ENCODE measurements around the gene CTDSP2. TPM values are rescaled to one million over a fixed set of nuclear protein-coding genes. Genes with fewer than 3 reads are reported as not detected.

Gene CTDSP2
- total RNA-seq, 2 experiments from 2014 or later: 44.2 to 118 TPM

- Histone ChIP-seq H3K27ac (ENCODE audit: low read depth, low read length, poor library complexity, severe bottlenecking) (no peak overlapping the region), H3K79me2 (ENCODE audit: insufficient read depth, low read depth, low read length) (no peaks in the 10 kb centered on the region), H3K9me2 (ENCODE audit: insufficient read depth, low read length) (no peaks in the 10 kb centered on the region), H3K9me3 (ENCODE audit: low read length) (no peaks in the 10 kb centered on the region), H3K4me2 (ENCODE audit: low read length) (no peak overlapping the region), H3K4me3 (ENCODE audit: low read depth, low read length, poor library complexity, severe bottlenecking) (no peak overlapping the region), H2AFZ (ENCODE audit: low read length) (no peak overlapping the region), H3K4me1 (ENCODE audit: insufficient read depth, low read length, poor library complexity, severe bottlenecking) (no peaks in the 10 kb centered on the region), H3K36me3 (ENCODE audit: insufficient read depth, low read length) (peaks cover 3% of the 10 kb centered on the region; the same call in 1 of the 2 replicates), H4K20me1 (ENCODE audit: insufficient read depth, low read length) (no peaks in the 10 kb centered on the region)
- DNase-seq (ENCODE audit: low spot score): no peak
- BruUV-seq (replicated peaks): no TSS peak
- TF ChIP-seq, protein P1, sequence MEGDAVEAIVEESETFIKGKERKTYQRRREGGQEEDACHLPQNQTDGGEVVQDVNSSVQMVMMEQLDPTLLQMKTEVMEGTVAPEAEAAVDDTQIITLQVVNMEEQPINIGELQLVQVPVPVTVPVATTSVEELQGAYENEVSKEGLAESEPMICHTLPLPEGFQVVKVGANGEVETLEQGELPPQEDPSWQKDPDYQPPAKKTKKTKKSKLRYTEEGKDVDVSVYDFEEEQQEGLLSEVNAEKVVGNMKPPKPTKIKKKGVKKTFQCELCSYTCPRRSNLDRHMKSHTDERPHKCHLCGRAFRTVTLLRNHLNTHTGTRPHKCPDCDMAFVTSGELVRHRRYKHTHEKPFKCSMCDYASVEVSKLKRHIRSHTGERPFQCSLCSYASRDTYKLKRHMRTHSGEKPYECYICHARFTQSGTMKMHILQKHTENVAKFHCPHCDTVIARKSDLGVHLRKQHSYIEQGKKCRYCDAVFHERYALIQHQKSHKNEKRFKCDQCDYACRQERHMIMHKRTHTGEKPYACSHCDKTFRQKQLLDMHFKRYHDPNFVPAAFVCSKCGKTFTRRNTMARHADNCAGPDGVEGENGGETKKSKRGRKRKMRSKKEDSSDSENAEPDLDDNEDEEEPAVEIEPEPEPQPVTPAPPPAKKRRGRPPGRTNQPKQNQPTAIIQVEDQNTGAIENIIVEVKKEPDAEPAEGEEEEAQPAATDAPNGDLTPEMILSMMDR (conservative IDR thresholded peaks at IDR 0.05; ENCODE audit: low read length): no peak
- no peak for TF ChIP-seq EZH2phosphoT487 (IDR thresholded peaks at IDR 0.05; ENCODE audit: borderline replicate concordance, low read depth, low read length)
- intact Hi-C loops (cut with micrococcal nuclease; ENCODE audit: unreplicated experiment): no loop called here
- ChIA-PET POLR2A (interaction anchor here (0.5 kb wide), 1 partner anchor 14 kb away, joined by 3 read pairs; no protein-coding TSS in a partner anchor), CTCF (ENCODE audit: unreplicated experiment) (no interaction called here)
Observed at GRCh38 chr12:57808351-57808750, 38.2 kb downstream of the CTDSP2 start.

DNA sequence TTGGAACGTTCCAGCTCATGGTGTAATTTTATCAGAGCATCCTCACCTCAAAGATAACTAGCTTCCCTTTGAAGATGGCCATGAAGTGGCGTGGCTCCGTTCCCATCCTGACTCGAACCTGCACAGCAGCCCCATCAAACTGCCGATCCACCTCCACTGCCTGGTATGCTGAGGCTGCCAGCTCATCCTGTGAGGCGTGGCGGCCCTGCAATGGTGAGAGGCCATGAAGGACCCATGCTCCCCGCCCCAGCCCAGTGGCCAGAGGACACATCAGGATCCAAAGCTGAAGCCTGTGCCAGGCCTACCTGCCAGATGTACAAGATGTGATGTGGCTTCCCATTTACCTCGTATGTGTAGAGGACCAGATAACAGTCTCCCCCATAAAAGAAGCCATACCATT is 39.2 kb downstream of the CTDSP2 start:
- no peak for TF ChIP-seq EZH2phosphoT487 (IDR thresholded peaks at IDR 0.05; ENCODE audit: borderline replicate concordance, low read depth, low read length)
- TF ChIP-seq, protein P1 (conservative IDR thresholded peaks at IDR 0.05; ENCODE audit: low read length): no peak
- no TSS peak for BruUV-seq (replicated peaks)
- H3K4me2 ChIP-seq (ENCODE audit: low read length): no peak overlapping the region
- no peaks in the 10 kb centered on the region for H4K20me1 ChIP-seq (ENCODE audit: insufficient read depth, low read length)
- no peak overlapping the region for H2AFZ ChIP-seq (ENCODE audit: low read length)
- intact Hi-C loops (cut with micrococcal nuclease; ENCODE audit: unreplicated experiment): no loop called here
- no peaks in the 10 kb centered on the region for H3K9me3 ChIP-seq (ENCODE audit: low read length)
- POLR2A ChIA-PET: interaction anchor here (1.1 kb wide), 1 partner anchor 18 kb away, joined by 4 read pairs; no protein-coding TSS in a partner anchor
- CTCF ChIA-PET (ENCODE audit: unreplicated experiment): interaction anchor here (0.7 kb wide), 1 partner anchor 98 kb away, joined by 3 read pairs; no protein-coding TSS in a partner anchor
- no peak for DNase-seq (ENCODE audit: low spot score)
- H3K4me1 ChIP-seq (ENCODE audit: insufficient read depth, low read length, poor library complexity, severe bottlenecking): no peaks in the 10 kb centered on the region
- H3K79me2 ChIP-seq (ENCODE audit: insufficient read depth, low read depth, low read length): no peaks in the 10 kb centered on the region
- no peak overlapping the region for H3K4me3 ChIP-seq (ENCODE audit: low read depth, low read length, poor library complexity, severe bottlenecking)
- no peaks in the 10 kb centered on the region for H3K9me2 ChIP-seq (ENCODE audit: insufficient read depth, low read length)
- no peak overlapping the region for H3K27ac ChIP-seq (ENCODE audit: low read depth, low read length, poor library complexity, severe bottlenecking)
- H3K36me3 ChIP-seq (ENCODE audit: insufficient read depth, low read length): peaks cover 10% of the 10 kb centered on the region; the same call in 1 of the 2 replicates

- Histone ChIP-seq H3K9me3 (ENCODE audit: low read length) (no peaks in the 10 kb centered on the region), H3K36me3 (ENCODE audit: insufficient read depth, low read length) (peaks cover 10% of the 10 kb centered on the region; the same call in 1 of the 2 replicates), H3K4me3 (ENCODE audit: low read depth, low read length, poor library complexity, severe bottlenecking) (no peak overlapping the region), H4K20me1 (ENCODE audit: insufficient read depth, low read length) (no peaks in the 10 kb centered on the region), H3K4me1 (ENCODE audit: insufficient read depth, low read length, poor library complexity, severe bottlenecking) (no peaks in the 10 kb centered on the region), H2AFZ (ENCODE audit: low read length) (no peak overlapping the region), H3K4me2 (ENCODE audit: low read length) (no peak overlapping the region), H3K9me2 (ENCODE audit: insufficient read depth, low read length) (no peaks in the 10 kb centered on the region), H3K27ac (ENCODE audit: low read depth, low read length, poor library complexity, severe bottlenecking) (no peak overlapping the region), H3K79me2 (ENCODE audit: insufficient read depth, low read depth, low read length) (no peaks in the 10 kb centered on the region)
- no peak for DNase-seq (ENCODE audit: low spot score)
- ChIA-PET POLR2A (interaction anchor here (1.1 kb wide), 1 partner anchor 19 kb away, joined by 4 read pairs; no protein-coding TSS in a partner anchor), CTCF (ENCODE audit: unreplicated experiment) (interaction anchor here (0.7 kb wide), 1 partner anchor 99 kb away, joined by 3 read pairs; no protein-coding TSS in a partner anchor)
- BruUV-seq (replicated peaks): no TSS peak
- intact Hi-C loops (cut with micrococcal nuclease; ENCODE audit: unreplicated experiment): no loop called here
- no peak for TF ChIP-seq EZH2phosphoT487 (IDR thresholded peaks at IDR 0.05; ENCODE audit: borderline replicate concordance, low read depth, low read length)
- TF ChIP-seq, protein P1 (conservative IDR thresholded peaks at IDR 0.05; ENCODE audit: low read length): no peak
Observed at GRCh38 chr12:57806677-57807076, 39.9 kb downstream of the CTDSP2 start.
